COR-L47 (cell line): ENCODE results near the gene BCAR1.

Source experiments
- DNase-seq: peaks from one replicate; lab custom pipeline; 2025; lab: John Stamatoyannopoulos, UW

The BCAR1 gene

DNA sequence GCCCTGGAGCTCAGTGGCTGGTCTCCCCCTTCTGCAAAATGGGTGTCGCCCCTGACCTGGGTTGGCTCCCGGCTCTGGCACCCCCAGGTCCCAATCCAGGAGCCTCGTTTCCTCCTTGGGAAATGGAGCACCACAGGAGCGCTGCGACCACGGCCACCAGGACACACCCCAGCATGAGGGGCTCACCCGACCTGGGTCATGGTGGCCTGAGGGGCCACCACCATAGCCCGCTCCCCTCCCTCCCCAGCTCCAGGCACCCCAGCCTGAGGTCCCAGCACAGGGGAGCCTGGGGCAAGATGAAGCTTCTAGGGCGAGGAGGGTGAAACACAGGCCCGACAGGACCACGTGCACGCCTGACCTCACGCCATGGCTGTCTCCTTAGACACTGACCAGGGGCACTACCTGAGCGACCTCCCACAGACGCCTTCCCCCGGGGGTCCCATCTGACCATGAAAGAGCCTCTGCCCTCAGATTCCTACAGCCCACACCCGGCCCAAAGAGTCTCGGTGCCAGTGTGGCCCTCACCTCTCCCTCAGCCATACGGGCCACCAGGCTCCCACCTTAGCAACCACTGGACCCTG lies 11.8 kb downstream of the BCAR1 start:
- DNase-seq = no peak

DNA sequence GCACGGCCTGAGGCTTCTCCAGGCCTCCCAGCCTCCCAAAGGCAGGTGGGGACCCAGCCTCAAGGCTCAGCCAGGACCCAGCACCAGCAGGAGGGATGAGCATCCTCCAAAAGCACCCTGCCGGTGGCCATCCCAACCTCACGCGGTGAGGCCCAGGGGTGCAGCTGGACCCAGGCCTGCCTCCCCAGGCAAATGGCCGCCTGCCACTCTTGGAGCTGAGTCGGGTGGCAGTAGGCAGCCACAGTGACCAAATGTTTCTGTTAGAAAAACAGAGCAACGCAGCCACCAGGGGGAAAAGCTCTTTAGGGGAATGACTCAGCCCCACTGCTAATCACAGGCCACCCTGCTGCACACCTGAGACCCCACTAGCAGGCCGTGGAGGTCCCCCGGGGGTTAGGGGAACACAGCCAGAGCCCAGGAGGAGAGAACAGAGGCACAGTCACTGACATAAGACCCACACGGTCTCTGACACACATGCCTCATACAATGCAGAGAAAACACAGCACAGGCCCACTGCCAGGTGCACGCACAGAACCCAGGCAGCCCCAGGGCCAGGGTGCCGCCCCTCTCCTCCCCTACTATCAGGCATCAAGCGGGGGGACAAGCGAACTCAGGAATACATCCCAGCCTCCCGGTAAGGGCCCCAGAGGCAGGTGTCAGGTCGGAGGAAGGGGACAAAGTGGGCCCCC lies 12.4 kb downstream of the BCAR1 start:
- no peak for DNase-seq

DNA sequence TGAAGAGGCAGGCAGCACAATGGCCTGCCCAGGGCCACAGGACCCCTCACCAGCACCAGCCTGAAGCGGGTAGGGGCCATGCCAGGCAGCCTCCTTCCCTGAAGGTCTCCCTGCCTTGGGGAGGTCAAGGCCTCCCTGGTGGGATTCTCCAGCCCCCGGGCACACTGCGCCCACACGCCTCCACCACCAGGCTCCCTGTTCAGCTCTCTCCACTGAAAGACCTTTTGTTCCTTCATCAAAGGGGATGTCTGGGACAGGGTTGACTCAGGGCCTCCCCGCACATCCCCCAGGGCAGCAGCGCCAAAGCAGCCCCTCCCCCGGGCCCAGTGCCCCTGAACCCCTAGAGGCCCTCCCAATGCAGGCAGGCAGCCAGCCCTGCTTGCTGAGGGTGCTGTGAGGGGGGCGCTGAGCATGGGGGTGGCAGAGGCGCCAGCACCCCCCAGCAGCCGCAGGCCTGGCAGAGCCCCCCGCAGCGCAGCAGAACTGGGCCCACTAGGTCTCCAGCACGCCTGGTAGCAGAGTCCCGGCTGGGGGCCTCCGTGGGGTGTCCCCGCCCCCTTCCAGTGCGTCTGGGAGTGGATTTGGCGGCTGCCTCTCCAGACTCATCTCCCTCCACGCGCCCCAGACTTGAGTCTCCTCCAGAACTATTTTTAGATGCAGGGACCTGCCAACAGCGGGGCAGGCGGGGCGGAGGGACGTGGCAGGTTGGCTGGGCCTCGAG lies 13.1 kb downstream of the BCAR1 start:
- DNase-seq = peak; percentile 64

DNA sequence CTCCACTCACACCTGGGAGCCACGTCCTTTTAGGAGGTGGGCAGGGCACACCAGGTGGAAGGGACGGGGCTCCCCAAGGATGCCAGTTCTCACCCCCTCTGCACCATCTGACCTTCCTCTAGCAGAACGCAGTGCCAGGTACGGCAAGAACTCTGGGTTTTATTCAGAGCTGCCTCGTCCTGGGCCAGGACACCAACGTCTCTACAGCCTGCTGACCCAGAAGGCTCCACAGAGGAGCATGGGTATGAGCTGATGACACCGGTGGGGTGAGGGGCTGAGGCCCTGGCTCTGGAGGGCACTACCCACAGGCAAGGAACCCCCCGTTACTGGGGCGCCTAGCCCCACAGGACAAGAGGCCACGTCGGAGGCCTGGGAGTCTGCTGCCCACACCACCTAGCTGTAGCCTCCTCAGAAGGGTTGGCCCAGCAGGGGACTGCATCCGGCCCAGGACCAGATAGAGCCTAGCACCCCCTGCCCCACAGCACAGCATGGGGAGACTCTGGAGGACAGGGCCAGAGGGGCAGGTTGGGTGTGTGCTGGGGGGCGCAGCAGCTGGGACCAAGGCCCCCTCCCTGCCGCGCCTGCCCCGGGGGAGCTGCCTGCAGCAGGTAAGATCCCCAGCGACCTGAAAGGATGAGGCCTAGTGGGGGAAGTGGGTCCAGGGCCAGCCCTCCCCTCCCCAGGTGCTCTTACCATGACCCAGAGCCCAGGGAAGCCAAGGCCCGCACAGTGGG lies 13.9 kb downstream of the BCAR1 start:
- DNase-seq = no peak

DNA sequence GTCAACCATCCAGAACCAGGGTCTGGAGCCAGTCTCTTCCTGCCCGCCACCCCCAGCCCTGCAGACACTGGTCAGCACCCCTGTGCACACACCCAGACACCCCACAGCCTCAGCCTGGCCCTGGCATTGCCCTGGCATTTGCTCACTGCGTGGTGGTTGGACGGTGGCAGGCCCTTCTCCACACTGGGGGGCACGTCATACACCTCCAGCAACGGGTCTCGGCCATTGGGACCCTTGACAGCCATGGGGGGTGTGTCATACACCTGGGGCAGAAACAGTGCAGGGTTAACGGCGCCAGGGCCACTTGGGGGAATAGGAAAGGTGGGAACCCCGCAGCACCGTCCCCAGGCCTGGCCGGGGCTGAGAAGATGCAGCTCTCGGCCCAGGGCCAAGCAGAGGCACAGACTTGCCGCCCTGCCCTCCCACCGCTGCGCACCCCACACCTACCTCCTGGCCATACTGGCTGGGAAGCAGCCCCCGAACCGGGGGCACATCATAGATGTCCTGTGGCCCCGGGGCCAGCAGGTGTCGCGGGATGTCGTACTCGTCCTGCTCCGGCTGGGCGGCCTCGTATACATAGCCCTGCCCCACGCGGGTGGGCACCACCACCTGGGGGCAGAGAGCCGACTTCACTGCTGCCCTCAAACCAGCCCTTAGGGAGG lies 14.6 kb downstream of the BCAR1 start:
- no peak for DNase-seq

DNA sequence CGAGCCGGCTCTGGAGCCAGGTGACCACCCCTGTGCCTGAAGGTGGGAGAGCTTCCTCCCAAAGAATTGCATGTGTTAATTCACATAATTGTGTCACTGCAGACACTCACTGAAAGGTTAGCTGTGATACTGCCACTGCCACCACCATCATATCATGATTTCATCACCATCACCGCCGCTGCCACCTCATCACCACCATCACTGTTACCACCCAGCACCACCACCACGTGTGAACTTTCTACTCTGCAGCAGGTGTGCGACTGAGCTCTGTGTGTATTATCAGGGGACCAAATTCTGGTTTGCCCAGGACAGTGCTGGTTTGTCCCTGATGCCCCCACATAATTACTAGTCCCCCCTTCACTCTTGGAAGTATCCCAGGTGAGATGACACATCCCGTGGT lies 15.2 kb downstream of the BCAR1 start:
- no peak for DNase-seq

DNA sequence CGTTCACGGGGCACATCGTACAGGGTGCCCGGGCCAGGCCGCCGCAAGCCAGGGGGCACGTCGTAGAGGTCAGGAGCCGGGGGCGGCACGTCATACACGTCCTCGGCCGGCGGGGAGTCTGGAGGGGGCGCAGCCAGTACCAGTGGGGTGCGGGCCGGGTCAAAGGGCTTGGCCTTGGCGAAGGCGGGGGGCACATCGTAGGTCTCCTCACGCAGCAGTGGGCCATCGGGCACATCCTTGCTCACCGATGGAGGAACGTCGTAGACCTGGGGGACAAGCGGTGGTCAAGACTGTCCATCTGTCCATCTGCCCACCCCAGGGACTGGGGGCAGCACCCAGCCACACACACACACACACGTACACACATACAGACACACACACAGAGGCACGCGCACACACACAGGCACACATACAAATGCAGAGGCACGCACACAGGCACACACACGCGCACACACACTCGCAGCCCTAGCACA lies 15.7 kb downstream of the BCAR1 start:
- no peak for DNase-seq

DNA sequence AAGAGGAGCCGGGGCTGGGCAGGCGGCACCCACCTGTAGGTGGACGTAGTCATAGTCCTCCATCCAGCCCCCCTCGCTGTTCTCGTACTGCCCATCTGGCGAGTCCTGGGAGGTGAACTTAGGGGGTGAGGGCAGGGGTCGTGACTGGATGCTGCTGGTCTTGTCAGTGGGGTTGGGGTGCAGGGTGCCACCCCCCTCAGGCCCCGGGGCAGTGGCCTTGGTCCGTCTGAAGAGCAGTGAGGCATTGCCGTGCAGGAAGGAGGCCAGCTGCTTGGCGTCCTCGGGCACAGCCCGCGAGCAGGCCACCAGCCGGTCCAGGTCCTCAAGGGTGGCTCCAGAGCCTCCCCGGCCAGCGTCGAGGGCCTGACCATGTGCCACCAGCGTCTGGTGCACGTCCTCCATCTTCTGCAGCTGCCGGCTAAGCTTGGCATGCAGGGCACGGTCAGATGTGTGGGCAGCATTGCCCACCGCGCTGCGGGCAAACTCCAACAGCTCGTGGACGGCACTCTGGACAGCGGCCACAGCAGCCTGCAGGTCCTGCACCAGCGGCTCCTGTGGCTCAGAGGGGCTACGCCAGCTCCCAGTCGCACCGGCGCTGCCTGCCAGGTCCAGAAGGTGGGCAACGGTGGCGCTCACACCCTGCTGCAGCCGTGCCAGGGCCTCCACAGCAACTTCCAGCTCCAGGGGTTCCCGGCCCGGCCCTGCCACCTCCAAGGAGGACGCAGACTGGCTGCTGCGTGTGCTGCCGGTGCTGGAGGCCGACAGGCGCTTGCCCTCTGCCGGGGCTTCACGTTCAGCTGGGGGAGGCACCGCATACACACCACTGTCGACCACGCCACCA lies 16.3 kb downstream of the BCAR1 start:
- no peak for DNase-seq

DNA sequence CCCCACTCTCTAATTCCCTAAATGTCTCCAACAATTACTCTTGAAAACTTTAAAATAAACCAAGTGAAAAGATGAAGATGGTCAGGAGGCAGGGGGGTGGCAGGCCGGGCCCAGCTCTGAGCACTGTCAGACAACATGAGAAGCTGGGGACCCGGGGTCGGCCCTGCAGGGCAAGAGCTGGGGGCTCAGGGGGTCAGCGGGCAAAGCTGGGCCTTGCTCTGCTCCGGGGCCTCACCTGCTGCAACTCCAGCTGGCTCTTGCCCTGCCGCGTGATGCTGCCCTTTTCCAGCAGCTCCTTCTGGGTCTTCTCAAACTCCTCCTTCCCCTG lies 17.8 kb downstream of the BCAR1 start:
- DNase-seq = no peak

DNA sequence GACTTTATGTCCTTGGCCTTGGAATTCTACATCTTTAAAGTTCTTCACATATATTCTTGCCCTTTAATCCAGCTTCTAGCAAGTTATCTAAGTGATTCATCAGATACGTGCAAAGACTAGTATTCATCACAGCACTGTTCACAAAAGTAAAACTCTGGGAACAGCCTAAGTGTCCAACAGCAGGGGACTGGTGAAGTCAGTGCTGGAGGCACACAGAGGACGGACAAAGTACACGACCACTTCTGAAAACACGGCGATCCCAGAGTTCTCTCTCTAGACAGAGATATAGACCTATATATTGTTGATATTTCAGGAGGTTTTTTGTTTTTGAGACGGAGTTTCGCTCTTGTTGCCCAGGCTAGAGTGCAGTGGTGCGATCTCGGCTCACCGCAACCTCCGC lies 19.9 kb downstream of the BCAR1 start:
- DNase-seq = no peak

DNA sequence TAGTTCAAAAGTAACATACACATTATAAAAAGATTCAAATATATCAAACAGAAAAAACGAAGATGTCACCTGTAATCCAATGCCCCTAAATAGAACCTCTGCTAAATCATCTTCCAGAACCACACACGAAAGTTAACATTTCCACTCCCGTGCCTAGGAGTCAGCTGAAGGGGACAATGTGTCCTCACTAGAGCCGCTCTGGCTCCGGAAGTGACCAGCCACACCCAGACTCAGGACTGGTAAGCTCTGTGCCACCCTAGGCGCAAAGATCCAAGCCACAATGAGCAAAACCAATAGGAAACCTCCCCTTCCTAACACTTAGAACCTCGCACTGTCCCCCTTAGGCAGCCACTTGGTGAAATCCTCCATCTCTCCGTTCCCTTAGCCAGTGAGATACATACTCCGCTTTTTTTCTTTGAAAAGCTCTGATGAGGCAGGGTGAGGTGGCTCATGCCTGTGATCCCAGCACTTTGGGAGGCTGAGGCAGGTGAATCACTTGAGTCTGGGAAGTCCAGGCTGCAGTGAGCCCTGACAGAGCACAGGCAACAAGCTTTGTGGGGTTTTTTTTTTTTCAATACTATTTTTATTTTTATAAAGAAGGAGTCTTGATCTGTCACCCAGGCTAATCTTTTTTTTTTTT lies 20.8 kb downstream of the BCAR1 start:
- no peak for DNase-seq

DNA sequence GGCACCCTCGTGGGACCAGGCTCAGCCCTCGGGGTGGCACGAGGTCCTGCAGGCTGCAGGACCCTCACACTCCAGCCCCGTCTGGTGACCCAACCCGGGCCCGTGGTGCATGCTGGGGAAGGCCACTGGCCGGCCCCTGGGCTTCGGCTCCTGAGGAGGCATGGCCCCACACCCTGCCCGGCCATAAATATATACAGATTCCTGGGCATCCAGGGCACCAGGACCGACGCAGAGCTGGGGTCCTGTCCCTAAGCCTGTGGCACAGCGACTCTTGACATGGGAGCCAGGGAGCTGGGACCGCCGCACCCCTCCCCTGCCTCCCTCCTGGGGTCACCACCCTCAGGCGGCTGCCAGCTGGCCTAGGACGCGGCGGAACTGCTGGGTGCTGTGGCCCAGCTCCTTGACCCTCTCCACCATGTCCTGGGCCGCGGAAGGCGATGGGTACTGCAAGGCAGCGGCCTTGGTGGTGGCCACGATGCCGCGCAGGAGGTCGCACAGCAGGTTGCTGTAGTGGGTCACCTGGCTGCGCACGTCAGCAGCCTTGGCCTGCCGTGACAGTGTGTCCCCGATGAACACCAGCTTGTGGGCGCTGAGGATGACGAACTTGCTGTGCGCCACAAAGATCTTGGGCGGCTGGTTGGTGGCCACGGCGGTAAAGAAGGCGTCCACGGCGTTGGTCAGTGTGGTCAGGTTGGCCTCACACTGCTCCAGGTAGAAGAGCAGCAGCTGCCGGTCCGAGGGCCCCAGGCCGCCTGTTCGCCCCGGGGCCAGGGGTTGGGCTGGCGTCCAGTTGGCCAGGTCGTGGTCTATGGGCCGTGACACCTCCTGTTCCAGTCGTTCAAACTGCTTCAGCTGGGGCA lies 22.0 kb downstream of the BCAR1 start:
- DNase-seq = no peak

DNA sequence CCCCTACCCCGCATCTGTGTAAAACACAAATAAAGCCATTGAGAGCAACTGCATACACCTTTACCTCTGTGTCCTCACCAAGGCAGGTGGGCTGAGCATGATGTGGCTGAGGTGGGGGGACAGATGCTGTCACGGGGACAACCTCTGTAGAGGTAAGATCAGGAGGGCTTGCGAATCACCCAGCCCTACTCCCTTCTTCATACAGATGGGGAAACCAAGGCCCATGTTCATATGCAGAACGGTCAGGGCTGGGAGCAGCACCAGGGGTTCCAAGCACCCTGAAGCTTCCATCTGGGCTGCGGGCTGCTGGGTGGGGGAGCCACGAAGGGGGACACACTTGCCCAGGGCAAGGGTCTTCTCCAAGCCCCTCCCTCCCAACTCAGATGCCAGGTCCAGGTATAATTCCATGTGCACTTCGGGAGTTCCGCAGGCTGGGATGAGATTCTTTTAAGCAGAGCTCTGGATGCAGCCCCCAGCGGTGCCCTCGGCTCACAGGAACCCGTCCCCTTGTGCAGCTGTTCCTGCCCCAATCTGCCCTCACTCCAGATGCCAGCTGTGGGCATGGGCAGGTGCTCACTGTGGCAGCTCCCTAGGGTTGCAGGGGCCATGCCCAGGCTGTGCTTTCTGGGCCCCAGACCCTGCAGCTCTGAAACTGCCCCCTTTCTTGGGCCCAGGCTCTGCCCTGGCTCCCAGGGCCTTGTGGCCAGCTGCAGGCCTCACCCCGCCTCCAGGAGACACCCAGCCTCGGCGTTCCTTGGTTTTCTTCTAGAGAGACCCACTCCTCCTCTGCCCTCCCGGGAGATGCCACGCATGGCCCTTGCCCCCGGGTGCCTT lies 23.1 kb downstream of the BCAR1 start:
- no peak for DNase-seq

DNA sequence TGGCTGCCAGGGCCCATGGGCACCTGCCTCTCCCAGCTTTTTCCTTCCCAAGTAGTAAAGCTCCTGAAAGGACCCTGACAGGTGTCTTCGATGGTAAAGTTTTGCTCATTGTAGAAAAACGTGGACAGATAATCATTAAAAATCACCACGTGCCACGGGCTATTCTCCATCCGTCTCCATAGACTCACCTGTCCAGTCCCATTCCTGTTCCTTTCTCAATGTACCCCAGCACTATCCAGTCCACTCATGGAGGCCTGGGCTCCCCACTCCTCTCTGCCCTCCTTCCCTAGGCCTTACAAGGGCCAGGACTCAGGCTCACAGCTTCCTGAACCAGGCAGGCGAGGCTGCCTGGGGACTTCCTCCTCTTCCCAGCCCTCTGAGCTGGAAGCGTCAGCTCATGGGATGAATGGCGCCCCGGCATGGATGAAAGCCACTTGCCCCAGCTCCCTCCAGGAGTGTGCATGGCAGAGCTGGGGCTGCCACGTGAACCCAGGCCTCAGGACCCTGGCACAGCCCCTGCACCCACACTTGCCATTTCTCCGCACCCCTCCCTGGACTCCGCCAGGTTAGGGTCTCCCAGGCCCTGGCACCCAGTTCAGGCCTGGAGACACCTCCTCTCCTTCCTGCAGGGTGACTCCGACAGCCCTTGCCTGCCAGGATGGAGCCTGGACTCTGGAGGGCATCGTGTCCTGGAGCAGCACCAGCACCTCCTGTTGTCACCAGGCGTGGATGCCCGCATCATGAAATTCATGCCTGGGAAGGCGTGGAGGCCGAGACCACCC lies 23.9 kb downstream of the BCAR1 start:
- no peak for DNase-seq

DNA sequence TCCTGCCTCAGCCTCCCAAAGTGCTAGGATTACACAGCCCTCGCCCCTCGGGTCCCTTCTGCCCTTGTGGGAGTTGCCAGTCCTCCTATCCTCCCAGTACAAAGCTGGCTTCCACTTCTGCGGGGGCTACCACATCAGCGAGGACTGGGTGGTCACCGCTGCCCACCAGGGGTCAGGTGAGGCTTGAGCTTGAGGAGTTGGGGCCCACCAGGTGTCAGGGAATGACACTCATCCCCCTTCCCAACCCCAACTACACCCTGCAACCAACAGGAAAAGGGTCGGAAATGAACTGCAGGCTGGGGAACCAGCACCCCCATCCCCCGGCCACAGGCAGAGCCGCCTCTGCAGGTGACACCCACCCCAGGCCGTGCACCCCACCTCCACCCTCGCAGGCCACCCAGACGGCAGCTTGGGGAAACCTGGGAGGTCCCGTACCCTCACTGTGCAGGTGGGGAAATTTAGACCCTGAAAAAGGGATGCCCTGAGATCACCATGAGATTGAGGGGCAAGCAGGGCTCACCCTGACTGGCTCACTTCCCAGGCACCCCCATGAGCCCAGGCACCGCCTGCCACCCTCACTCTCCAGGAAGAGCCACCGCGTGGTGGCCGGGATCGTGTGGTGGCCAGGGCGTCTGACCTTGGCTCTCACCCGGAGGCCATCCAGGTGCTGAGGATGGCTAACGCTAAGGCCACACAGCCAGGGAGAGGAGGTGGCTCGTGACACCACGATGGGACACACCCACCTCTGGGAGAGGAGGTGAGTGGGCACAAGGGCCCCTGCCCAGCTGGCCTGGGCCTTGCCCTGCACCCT lies 24.7 kb downstream of the BCAR1 start:
- DNase-seq = no peak

DNA sequence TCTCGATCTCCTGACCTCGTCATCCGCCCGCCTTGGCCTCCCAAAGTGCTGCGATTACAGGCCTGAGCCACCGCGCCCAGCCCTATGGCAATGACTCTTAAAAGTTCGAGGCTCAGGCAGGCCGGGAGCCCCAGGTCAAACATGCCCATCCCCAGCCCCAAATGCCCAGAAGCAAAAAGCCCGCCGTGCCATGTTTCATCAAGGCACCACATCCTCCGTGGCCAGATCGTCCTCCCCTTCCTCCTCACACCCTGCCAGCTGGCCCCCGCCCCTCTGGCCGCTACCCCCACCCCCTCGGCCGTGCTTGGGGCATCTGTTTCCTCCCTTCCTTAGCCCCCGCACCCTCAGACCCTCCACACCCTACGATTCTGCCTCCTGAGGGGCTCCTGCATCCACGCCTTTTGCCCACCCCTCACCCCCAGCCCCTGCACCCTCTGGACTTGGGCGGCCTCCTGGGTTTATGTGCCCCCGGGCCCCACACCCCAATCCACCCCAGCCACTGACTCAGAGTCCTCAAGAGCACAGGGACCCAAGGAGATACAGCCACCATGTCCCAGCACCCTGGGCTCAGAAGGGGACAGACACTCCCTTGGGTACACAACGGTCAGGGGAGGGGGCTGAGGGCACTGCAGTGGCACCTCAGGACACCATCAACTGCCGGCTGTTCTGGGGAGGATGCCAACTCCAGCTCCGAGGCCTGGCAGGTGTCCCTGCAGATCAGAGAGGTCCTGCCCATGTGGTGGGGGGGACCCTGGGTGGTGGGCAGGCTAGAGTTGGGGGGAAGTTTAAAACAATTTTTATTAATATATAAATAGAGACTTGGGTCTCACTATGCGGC lies 25.5 kb downstream of the BCAR1 start:
- no peak for DNase-seq
